GM12892 (cell line): ENCODE results near the gene BBIP1.

ENCODE experiments used
- POLR2A ChIP-seq: IDR thresholded peaks from 2 replicates; pipeline ENCODE4 v1.6.1; 2011; ENCODE audit warnings: low read depth, low read length, control low read depth
- POLR2AphosphoS5 ChIP-seq: IDR thresholded peaks from 2 replicates; pipeline ENCODE4 v1.6.1; 2011; ENCODE audit warnings: low read depth, low read length, control low read depth
- TAF1 ChIP-seq: IDR thresholded peaks from 2 replicates; pipeline ENCODE4 v1.6.1; 2011; ENCODE audit warnings: low read depth, mild to moderate bottlenecking, control low read depth, low read length, borderline replicate concordance

- no peak for TF ChIP-seq POLR2A
- TF ChIP-seq TAF1: no peak
- TF ChIP-seq POLR2AphosphoS5: no peak
Observed at GRCh38 chr10:110859973-110860376, 59.0 kb downstream of the BBIP1 start.
